HCT116 (cell line): ENCODE results near the gene PIPOX. TPM values are rescaled to one million over a fixed set of nuclear protein-coding genes. Genes with fewer than 3 reads are reported as not detected.

Experiments used
- ATAC-seq: fragments of 200-7000 bp; cut with Tn5 transposase; 2 replicates; pipeline ENCODE4 v1.9.1; 2020; ENCODE audit warnings: mild to moderate bottlenecking, moderate library complexity
- BruUV-seq: library from RNA; stranded (reverse); fragments of 400-500 nt; replicated peaks from 2 replicates; lab custom pipeline; 2021; lab: Mats Ljungman, UMichigan
- CTCF ChIA-PET: fragments of 300-600 bp; sonication (Branson Sonifier 250); formaldehyde crosslinking; loops from one replicate; lab custom pipeline; 2021; ENCODE audit warnings: antibody characterized with exemption; lab: Charles Lee
- POLR2A ChIA-PET: fragments of 300-600, 350-600 bp; sonication (Branson Sonifier 250); formaldehyde crosslinking; loops from one replicate; lab custom pipeline; 2021; ENCODE audit warnings: antibody characterized with exemption; lab: Charles Lee
- RAD21 ChIA-PET, 2 experiments: fragments of 300-600 bp; sonication (Branson Sonifier 250); formaldehyde crosslinking; loops; one replicate each; lab custom pipeline; 2023; ENCODE audit warnings: low total read pairs in 2 of 2; ENCODE audit not compliant: uncharacterized antibody in 2 of 2, unreplicated experiment in 2 of 2, low non-redundant PET in 1 of 2; lab: Charles Lee
- DNase-seq: peaks from one replicate; pipeline ENCODE4 v3.0.0-alpha.2; 2010; ENCODE audit warnings: low read depth, low spot score
- H2AFZ ChIP-seq: fragments of 200-600 bp; shearing (Covaris generic), sonication (generic); 2 replicates; pipeline ENCODE4 v1.6.1; 2017; ENCODE audit warnings: low read depth, mixed run types, mixed read lengths, antibody characterized with exemption, low read length; ENCODE audit not compliant: poor library complexity, severe bottlenecking
- H3K27ac ChIP-seq: 2 replicates; pipeline ENCODE4 v1.5.1; 2012; ENCODE audit warnings: low read depth, low read length
- H3K27me3 ChIP-seq: fragments of 200-600 bp; sonication (generic); 2 replicates; pipeline ENCODE4 v1.6.1; 2016; ENCODE audit warnings: mixed run types, low read length, mixed read lengths; ENCODE audit not compliant: insufficient read depth
- H3K36me3 ChIP-seq, 2 experiments: fragments of 200-500 bp in 1 of 2; fragments of 200-600 bp in 1 of 2; sonication (Bioruptor generic) in 1 of 2; sonication (generic) in 1 of 2; 2 replicates each; pipeline versions ENCODE4 v1.5.1 to v1.6.1; 2014 to 2016; ENCODE audit warnings: low read length in 2 of 2, inconsistent platforms in 1 of 2, mixed read lengths in 1 of 2, mixed run types in 1 of 2; ENCODE audit not compliant: insufficient read depth in 2 of 2, control insufficient read depth in 1 of 2
- H3K4me1 ChIP-seq, 2 experiments: fragments of 200-600 bp in 1 of 2; sonication (generic) in 1 of 2; 2 replicates each; pipeline versions ENCODE4 v1.5.1 to v1.6.1; 2012 to 2017; ENCODE audit warnings: low read length in 2 of 2, inconsistent platforms in 1 of 2, mild to moderate bottlenecking in 1 of 2, mixed read lengths in 1 of 2, mixed run types in 1 of 2, moderate library complexity in 1 of 2; ENCODE audit not compliant: insufficient read depth in 2 of 2, control insufficient read depth in 1 of 2
- H3K4me2 ChIP-seq: fragments of 200-600 bp; sonication (generic); 2 replicates; pipeline ENCODE4 v1.6.1; 2017; ENCODE audit warnings: mixed run types, low read length, mixed read lengths
- H3K4me3 ChIP-seq, 2 experiments: fragments of 200-600 bp in 1 of 2; sonication (generic) in 1 of 2; replicated peaks in 1 of 2; 2 replicates each; pipeline ENCODE4 v1.5.1; 2011 to 2016; ENCODE audit warnings: low read length in 2 of 2, control low read depth in 1 of 2, low read depth in 1 of 2, mild to moderate bottlenecking in 1 of 2, mixed read lengths in 1 of 2, mixed run types in 1 of 2
- H3K79me2 ChIP-seq: fragments of 200-600 bp; sonication (generic); 2 replicates; pipeline ENCODE4 v1.6.1; 2017; ENCODE audit warnings: mild to moderate bottlenecking, mixed run types, low read length, moderate library complexity, mixed read lengths; ENCODE audit not compliant: insufficient read depth
- H3K9ac ChIP-seq: fragments of 200-600 bp; sonication (generic); 2 replicates; pipeline ENCODE4 v1.6.1; 2016; ENCODE audit warnings: low read length, mixed read lengths
- H3K9me2 ChIP-seq: fragments of 200-600 bp; sonication (generic), shearing (Covaris generic); 2 replicates; pipeline ENCODE4 v1.6.1; 2017; ENCODE audit warnings: mixed run types, mild to moderate bottlenecking, moderate library complexity; ENCODE audit not compliant: insufficient read depth
- H3K9me3 ChIP-seq, 2 experiments: fragments of 200-500 bp in 1 of 2; fragments of 200-600 bp in 1 of 2; sonication (Bioruptor generic) in 1 of 2; sonication (generic) in 1 of 2; 2 replicates each; pipeline ENCODE4 v1.6.1; 2014 to 2017; ENCODE audit warnings: low read length in 2 of 2, mixed read lengths in 2 of 2, inconsistent platforms in 1 of 2, low read depth in 1 of 2, mild to moderate bottlenecking in 1 of 2, mixed run types in 1 of 2, moderate library complexity in 1 of 2; ENCODE audit not compliant: control insufficient read depth in 1 of 2, insufficient read depth in 1 of 2
- H4K20me1 ChIP-seq: fragments of 200-600 bp; sonication (generic), shearing (Covaris generic); 2 replicates; pipeline ENCODE4 v1.6.1; 2017; ENCODE audit warnings: mixed run types, mild to moderate bottlenecking, moderate library complexity; ENCODE audit not compliant: insufficient read depth
- CBX3 ChIP-seq: IDR thresholded peaks from 2 replicates; pipeline ENCODE4 v1.6.1; 2012; ENCODE audit warnings: low read depth
- CTCF ChIP-seq, 3 experiments: fragments of 200-600 bp in 1 of 3; sonication (generic) in 1 of 3; IDR thresholded peaks in 2 of 3; conservative IDR thresholded peaks in 1 of 3; 2 replicates each; pipeline ENCODE4 v1.5.1; 2012 to 2017; ENCODE audit warnings: low read depth in 2 of 3, low read length in 2 of 3, antibody characterized with exemption in 1 of 3, borderline replicate concordance in 1 of 3, control low read depth in 1 of 3, mild to moderate bottlenecking in 1 of 3, mixed read lengths in 1 of 3, mixed run types in 1 of 3, moderate library complexity in 1 of 3; ENCODE audit not compliant: insufficient read depth in 1 of 3
- EGR1 ChIP-seq: IDR thresholded peaks from 2 replicates; pipeline ENCODE4 v1.6.1; 2012; ENCODE audit warnings: low read depth
- ELF1 ChIP-seq: IDR thresholded peaks from 2 replicates; pipeline ENCODE4 v1.6.1; 2012; ENCODE audit warnings: low read depth, borderline replicate concordance
- EZH2 ChIP-seq: fragments of 200-600 bp; sonication (generic); IDR thresholded peaks from 2 replicates; pipeline ENCODE4 v1.6.1; 2017; ENCODE audit warnings: antibody characterized with exemption, mixed run types
- EZH2phosphoT487 ChIP-seq: fragments of 200-600 bp; IDR thresholded peaks from 2 replicates; pipeline ENCODE4 v1.6.1; 2018; ENCODE audit warnings: antibody characterized with exemption, borderline replicate concordance
- FOSL1 ChIP-seq: IDR thresholded peaks from 2 replicates; pipeline ENCODE4 v1.6.1; 2012; ENCODE audit warnings: low read depth
- JUND ChIP-seq: IDR thresholded peaks from 2 replicates; pipeline ENCODE4 v1.6.1; 2012
- POLR2A ChIP-seq: IDR thresholded peaks from 2 replicates; pipeline ENCODE4 v1.7.0; 2011; ENCODE audit warnings: borderline replicate concordance; ENCODE audit not compliant: insufficient read depth, insufficient read length; ENCODE audit errors: extremely low read depth
- POLR2AphosphoS5 ChIP-seq: IDR thresholded peaks from 2 replicates; pipeline ENCODE4 v1.6.1; 2011; ENCODE audit warnings: mild to moderate bottlenecking, low read depth, low read length, moderate library complexity
- SIN3A ChIP-seq: IDR thresholded peaks from 2 replicates; pipeline ENCODE4 v1.6.1; 2012; ENCODE audit warnings: low read depth
- SP1 ChIP-seq: IDR thresholded peaks from 2 replicates; pipeline ENCODE4 v1.6.1; 2012; ENCODE audit warnings: low read depth
- SRF ChIP-seq: IDR thresholded peaks from 2 replicates; pipeline ENCODE4 v1.6.1; 2012; ENCODE audit warnings: low read depth
- TCF7L2 ChIP-seq: IDR thresholded peaks from 2 replicates; pipeline ENCODE4 v1.7.0; 2011; ENCODE audit warnings: borderline replicate concordance, inconsistent platforms; ENCODE audit not compliant: insufficient read depth, insufficient read length; ENCODE audit errors: extremely low read depth
- YY1 ChIP-seq: IDR thresholded peaks from 2 replicates; pipeline ENCODE4 v1.6.1; 2011; ENCODE audit warnings: low read length, low read depth, moderate library complexity, mild to moderate bottlenecking; ENCODE audit not compliant: insufficient replicate concordance; ENCODE audit errors: extremely low read depth
- ZFX ChIP-seq: fragments of 450-650 bp; IDR thresholded peaks from 2 replicates; pipeline ENCODE4 v1.6.1; 2017
- intact Hi-C: fragments of 100-400 bp; cut with micrococcal nuclease; formaldehyde crosslinking; loops from 2 replicates; pipeline ENCODE4 v1.10.0; 2022
- total RNA-seq: library from RNA; stranded (reverse); gene quantifications from one replicate; pipeline ENCODE4 v1.2.1, GENCODE V29; 2021; ENCODE audit not compliant: unreplicated experiment
- TF ChIP-seq, protein P1 (sequence below): IDR thresholded peaks from 2 replicates; pipeline ENCODE4 v1.6.1; 2012
- TF ChIP-seq, protein P2 (sequence below): IDR thresholded peaks from 2 replicates; pipeline ENCODE4 v1.6.1; 2011; ENCODE audit warnings: mild to moderate bottlenecking, low read length, moderate library complexity; ENCODE audit not compliant: insufficient replicate concordance; ENCODE audit errors: extremely low read depth

PIPOX gene
- total RNA-seq, 1 experiment from 2014 or later, result 1.8 TPM

DNA sequence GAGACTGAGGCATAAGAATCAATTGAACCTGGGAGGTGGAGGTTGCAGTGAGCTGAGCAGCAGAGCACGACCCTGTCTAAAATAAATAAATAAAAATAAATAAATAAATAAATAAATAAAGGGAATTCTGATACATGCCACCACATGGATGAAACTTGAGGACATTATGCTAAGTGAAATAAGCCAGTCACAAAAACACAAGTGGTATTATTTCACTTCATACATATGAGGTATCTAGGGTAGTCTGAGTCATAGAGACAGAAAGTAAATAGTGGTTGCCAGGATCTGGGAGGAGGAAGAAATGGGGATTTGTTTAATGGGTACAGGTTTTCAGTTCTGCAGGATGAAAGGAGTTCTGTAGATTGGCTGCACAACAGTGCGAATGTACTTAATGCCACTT is 16.3 kb downstream of the PIPOX start:
- CTCF ChIA-PET, result no interaction called here
- POLR2A ChIA-PET, result no interaction called here
- H3K27ac ChIP-seq, result no peak overlapping the region
- no peaks in the 10 kb centered on the region for H3K9me2 ChIP-seq
- no TSS peak for BruUV-seq
- no peak for ATAC-seq
- RAD21 ChIA-PET, result no interaction called here
- H3K79me2 ChIP-seq, result no peaks in the 10 kb centered on the region
- H3K9me3 ChIP-seq, result no peaks in the 10 kb centered on the region
- TF ChIP-seq YY1 (no peak), POLR2A (no peak), ELF1 (no peak), EGR1 (no peak), CBX3 (no peak), JUND (no peak)
- no peaks in the 10 kb centered on the region for H3K4me1 ChIP-seq
- no peaks in the 10 kb centered on the region for H4K20me1 ChIP-seq
- H3K4me2 ChIP-seq, result no peak overlapping the region
- H3K36me3 ChIP-seq, result no peaks in the 10 kb centered on the region
- DNase-seq, result no peak
- no peak overlapping the region for H3K4me3 ChIP-seq
- intact Hi-C loops, result no loop called here
- no peak overlapping the region for H2AFZ ChIP-seq
- H3K9ac ChIP-seq, result no peak overlapping the region
- H3K27me3 ChIP-seq, result no peaks in the 10 kb centered on the region

- H4K20me1 ChIP-seq, result no peaks in the 10 kb centered on the region
- no peak overlapping the region for H2AFZ ChIP-seq
- H3K36me3 ChIP-seq, result no peaks in the 10 kb centered on the region
- H3K27me3 ChIP-seq, result no peaks in the 10 kb centered on the region
- POLR2A ChIA-PET, result no interaction called here
- no peak overlapping the region for H3K4me3 ChIP-seq
- TF ChIP-seq CTCF (IDR thresholded peaks at IDR 0.05 in 2 of 3, conservative IDR thresholded peaks at IDR 0.05 in 1 of 3; ENCODE audit: borderline replicate concordance in 1 of 3, insufficient read depth in 1 of 3, low read depth in 2 of 3, low read length in 2 of 3), result no peak
- no peak for TF ChIP-seq EGR1
- no peak for TF ChIP-seq ELF1
- TF ChIP-seq FOSL1, result no peak
- TF ChIP-seq EZH2phosphoT487, result no peak
- no peak for TF ChIP-seq TCF7L2
- no peak for TF ChIP-seq ZFX
- TF ChIP-seq EZH2, result no peak
- no peak for TF ChIP-seq CBX3
- TF ChIP-seq SIN3A, result no peak
- no peak for TF ChIP-seq SRF
- TF ChIP-seq, protein P1, sequence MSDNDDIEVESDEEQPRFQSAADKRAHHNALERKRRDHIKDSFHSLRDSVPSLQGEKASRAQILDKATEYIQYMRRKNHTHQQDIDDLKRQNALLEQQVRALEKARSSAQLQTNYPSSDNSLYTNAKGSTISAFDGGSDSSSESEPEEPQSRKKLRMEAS, result no peak
- TF ChIP-seq, protein P2, sequence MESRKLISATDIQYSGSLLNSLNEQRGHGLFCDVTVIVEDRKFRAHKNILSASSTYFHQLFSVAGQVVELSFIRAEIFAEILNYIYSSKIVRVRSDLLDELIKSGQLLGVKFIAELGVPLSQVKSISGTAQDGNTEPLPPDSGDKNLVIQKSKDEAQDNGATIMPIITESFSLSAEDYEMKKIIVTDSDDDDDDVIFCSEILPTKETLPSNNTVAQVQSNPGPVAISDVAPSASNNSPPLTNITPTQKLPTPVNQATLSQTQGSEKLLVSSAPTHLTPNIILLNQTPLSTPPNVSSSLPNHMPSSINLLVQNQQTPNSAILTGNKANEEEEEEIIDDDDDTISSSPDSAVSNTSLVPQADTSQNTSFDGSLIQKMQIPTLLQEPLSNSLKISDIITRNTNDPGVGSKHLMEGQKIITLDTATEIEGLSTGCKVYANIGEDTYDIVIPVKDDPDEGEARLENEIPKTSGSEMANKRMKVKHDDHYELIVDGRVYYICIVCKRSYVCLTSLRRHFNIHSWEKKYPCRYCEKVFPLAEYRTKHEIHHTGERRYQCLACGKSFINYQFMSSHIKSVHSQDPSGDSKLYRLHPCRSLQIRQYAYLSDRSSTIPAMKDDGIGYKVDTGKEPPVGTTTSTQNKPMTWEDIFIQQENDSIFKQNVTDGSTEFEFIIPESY, result no peak
- TF ChIP-seq POLR2AphosphoS5, result no peak
- no peak for TF ChIP-seq SP1
- H3K27ac ChIP-seq, result no peak overlapping the region
- ATAC-seq, result no peak
- DNase-seq, result no peak
- no peaks in the 10 kb centered on the region for H3K4me1 ChIP-seq
- H3K9me3 ChIP-seq, result no peaks in the 10 kb centered on the region
- BruUV-seq, result no TSS peak
- H3K9ac ChIP-seq, result no peak overlapping the region
- CTCF ChIA-PET, result no interaction called here
- no peaks in the 10 kb centered on the region for H3K79me2 ChIP-seq
- intact Hi-C loops, result no loop called here
- RAD21 ChIA-PET, result interaction anchor here in 1 of 2 experiments (0.7 kb wide), 1 partner anchor 442 kb away, joined by 3 read pairs; no protein-coding TSS in a partner anchor
- no peaks in the 10 kb centered on the region for H3K9me2 ChIP-seq
- no peak overlapping the region for H3K4me2 ChIP-seq
Observed at GRCh38 chr17:29060475-29060874, 17.5 kb downstream of the PIPOX start.
